HG03039 (cell line): ENCODE data around the gene TBC1D22A.

ENCODE experiments used
- ATAC-seq: cut with Tn5 transposase; IDR thresholded peaks from one replicate; pipeline ENCODE4 v1.9.1; 2021; ENCODE audit warnings: mild to moderate bottlenecking, moderate library complexity; ENCODE audit not compliant: unreplicated experiment

TBC1D22A gene

GRCh38 chr22:47144076-47144765, 381.8 kb downstream of the TBC1D22A start:
- ATAC-seq = no peak

- ATAC-seq = no peak
Observed at GRCh38 chr22:47144791-47145425, 382.5 kb downstream of the TBC1D22A start.

DNA sequence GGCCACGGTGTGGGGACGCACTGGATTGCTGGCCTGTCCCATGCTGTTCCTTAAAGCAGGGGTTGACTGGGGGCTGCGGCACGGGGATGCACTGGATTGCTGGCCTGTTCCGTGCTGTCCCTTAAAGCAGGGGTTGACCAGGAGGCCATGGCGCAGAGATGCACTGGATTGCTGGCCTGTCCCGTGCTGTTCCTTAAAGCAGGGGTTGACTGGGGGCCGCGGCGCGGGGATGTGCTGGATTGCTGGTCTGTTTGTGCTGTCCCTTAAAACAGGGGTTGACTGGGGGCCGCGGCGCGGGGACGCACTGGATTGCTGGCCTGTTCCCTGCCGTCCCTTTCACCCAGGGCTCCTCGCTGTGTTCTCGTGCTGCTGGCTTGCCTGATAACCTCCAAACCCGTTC, 383.4 kb downstream of the TBC1D22A start:
- no peak for ATAC-seq

- ATAC-seq = no peak
Observed at GRCh38 chr22:47146391-47146790, 383.9 kb downstream of the TBC1D22A start.

- ATAC-seq = no peak
Observed at GRCh38 chr22:47146941-47147340, 384.5 kb downstream of the TBC1D22A start.

DNA sequence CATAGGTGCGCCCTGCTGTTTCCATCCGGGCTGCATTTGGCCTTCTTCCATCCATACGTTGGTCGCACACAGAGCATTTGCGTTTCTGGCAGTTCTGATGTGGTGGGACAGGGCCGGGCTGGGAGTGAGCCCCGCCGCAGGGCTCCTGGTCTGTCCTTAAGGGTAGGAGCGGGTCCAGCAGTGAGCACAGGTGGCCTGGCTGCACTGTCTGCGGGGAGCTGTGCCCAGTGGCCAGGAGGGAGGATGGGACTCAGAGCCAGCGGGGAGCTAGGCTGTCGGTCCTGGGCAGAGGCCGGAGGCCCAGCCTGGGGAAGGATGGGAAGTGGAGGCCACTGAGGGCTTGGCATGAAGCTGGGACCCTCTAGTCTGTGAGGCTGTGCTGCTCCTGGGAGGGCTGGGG, 385.1 kb downstream of the TBC1D22A start:
- no peak for ATAC-seq

DNA sequence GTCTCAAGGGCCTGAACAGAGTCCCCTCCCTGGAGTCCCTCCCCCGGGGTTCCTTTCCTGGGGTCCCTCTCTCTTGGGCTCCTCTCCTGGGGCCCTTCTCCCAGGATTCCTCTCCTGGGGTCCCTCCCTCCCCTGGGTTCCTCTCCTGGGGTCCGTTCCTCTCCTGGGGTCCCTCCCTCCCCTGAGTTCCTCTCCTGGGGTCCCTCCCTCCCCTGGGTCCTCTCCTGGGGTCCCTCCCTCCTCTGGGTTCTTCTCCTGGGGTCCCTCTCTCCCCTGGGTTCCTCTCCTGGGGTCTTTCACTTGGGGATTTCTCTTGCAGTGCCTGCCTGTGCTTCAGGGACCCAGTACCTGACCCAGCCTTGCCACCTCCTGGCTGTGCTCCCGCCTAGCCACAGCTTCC, 386.1 kb downstream of the TBC1D22A start:
- ATAC-seq = no peak

- no peak for ATAC-seq
Observed at GRCh38 chr22:47148956-47149728, 386.7 kb downstream of the TBC1D22A start.

- ATAC-seq = no peak
Observed at GRCh38 chr22:47149976-47150375, 387.5 kb downstream of the TBC1D22A start.

DNA sequence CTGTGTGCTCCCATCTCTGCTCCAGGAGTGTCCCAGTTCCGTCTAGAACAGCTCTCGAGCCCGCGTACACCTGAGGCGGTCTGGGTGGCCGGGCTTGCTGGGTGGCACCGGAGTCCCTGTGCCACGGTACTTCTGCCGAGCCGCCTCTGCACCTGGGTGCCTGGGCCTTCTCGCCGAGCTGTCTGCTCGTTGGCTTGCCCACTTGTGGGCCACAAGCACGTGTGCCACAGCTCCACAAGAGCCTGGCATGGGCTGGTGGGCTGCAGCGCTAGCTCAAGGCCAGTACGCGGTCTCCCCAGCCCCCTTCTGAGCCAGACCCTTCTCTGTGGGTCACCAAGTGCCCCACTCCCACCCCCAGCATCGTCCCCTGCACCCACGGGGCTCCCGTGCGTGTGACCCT, 388.0 kb downstream of the TBC1D22A start:
- no peak for ATAC-seq

DNA sequence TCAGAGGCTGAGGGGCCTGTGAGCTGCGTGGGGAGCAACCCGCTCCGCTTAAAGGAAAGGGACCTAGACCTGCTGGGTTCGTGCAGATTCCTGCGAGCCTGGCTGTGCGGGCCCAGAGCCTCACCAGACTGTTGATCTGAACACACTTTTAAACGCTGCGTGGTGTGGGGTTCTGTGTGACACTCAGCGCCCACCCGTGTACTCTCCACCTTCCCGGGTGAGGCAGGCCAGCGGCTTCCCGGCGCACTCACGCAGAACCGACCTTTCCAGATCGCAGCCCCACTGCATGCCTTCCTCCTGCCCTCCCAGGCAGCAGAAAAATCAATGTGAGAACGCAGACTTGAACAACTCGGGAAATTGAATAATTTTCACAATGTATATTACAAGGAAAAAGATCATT, 388.6 kb downstream of the TBC1D22A start:
- no peak for ATAC-seq

GRCh38 chr22:47151490-47151889, 389.0 kb downstream of the TBC1D22A start:
- ATAC-seq = no peak

DNA sequence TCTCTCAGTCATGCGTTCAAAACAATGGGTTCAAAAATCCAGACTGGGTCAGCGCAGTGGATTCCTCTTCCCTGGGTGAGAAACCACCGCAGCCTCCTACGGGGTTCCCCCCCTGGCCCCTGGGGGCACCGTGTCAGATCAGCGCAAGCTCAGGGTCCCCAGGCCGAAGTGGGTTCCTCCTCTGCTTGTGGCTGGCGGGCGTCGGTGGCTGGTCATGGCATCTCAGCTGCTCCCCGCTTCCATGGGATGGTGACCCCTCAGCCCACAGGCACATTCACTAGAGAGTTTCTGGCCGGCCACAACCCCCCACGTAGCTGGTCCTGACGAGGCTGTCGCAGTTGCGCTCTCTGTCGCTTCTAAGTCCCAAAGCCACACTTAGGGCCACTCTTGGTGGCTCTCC, 389.8 kb downstream of the TBC1D22A start:
- ATAC-seq = no peak

DNA sequence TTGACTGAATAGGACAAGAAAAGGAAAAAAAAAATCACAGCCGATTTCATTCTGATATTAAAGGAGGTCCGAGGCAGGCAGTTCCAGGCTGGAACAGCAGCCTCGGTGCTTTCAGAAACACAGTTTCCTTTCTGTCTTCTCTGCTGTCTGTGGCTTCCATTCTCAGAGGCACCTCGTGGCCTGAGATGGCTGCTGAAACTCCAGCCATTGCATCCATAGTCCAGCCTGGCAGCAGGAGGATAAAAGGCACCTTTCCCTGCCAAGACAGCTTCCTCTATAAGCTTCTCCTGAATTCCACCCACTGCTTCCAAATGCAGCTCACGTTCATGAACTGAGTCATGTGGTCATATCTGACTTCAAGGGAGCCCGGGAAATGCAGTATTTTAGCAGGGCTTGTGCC, 390.5 kb downstream of the TBC1D22A start:
- ATAC-seq = no peak

DNA sequence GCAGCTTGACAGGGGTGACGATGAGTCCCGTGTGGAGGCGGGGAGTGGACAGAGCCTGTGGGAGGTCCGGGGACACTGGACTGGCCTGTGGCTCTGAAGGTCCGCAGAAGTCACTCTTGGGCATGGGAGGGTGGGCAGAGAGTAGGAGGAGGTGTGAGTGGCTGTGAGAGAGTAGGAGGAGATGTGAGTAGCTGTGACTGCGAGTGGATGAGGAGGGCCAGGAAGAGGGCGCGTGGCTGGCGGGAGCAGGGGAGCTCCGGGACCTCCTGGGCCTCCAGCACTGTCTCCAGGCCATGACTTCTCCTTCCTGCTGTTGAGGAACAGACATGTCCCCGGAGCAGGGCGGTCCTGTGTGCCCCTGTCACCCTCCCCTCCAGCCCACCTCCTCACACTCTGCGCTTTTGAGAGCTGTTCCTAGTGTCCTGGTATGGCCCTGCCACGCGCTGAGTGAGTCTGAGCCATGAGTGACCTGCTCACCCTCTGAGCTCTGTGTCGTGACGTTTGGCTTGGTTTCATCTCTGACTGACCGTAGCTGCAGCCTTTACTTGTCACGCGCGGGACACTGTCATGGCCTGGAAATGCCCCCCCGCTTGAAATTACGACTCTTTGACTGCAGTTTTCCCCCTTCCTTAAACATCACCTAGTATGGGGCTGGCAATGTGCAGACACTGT, 391.5 kb downstream of the TBC1D22A start:
- ATAC-seq = no peak

DNA sequence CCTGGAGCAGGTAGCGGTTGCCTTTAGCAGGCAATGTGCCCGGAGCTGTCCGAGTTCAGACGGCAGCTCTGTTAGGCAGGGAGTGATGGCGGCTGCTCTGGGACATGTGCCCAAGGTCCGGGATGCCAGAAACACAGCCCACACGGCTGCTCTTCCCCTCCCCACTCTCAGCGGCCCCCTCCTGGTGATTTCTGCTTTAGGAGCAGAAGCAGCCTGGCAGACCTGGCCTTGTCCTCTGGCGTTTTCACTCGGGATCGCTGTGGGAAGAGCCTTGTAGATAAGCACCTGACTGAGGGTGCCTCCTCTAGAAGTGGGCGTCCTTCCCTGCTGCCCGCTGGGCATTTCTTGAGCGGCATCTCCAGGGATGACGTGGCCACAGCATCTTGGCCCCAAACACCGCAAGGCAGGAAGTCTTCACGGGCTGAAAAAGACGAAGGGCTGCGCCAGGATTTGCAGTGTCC, 392.2 kb downstream of the TBC1D22A start:
- no peak for ATAC-seq

DNA sequence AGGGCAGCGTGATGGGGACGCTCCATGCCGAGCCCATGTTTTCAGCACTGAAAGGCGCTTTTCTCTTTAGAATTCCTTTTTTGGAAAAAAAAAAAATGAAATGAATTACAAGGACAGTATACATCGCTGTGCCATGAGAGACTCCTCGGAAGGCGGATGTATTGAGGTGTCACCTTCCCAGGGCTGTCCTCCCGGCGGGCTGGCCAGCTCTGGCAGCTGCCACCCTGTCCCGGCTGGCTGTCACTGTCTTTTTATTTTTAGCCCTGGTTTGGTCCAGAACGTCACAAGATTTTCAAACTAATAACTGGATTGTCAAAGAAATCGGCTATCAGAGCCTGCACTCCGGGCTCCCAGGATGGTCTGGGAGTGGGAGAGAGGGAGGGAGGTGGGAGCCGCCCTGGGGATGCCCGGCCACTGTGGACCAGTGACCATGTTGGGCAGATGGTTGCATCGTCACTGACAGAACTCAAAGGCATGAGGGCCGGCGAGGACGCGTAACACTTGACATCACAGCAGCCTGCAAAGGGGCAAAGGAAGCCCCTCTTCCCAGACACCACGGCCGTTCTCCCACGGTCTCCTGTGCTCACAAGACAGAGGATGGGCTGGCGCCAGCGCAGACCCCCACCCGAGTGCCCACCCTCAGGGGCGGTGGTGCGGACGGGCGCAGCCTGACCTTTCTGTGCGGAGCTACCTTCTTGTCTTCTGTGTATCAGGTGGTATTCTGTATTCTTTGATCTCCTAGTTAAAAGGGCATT, 392.9 kb downstream of the TBC1D22A start:
- no peak for ATAC-seq

DNA sequence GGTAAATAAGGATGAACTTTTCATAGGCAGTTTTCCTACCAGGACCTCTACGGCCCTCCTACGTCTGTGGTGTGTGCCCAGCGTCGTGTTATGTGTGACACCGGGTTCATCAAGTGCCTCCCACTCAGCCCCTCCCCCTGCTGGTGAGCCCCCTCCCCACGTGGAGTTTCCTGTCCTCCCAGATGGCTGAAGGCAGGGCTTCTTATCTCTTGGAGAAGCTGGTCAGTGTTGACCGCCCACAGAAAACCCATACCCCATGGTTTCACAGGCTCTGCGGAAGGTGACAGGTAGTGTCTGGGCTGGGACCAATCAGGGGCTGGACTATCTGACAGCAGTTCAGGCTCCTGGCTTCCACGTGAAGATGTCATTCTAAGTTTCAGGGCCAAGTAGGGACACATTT, 393.5 kb downstream of the TBC1D22A start:
- no peak for ATAC-seq

DNA sequence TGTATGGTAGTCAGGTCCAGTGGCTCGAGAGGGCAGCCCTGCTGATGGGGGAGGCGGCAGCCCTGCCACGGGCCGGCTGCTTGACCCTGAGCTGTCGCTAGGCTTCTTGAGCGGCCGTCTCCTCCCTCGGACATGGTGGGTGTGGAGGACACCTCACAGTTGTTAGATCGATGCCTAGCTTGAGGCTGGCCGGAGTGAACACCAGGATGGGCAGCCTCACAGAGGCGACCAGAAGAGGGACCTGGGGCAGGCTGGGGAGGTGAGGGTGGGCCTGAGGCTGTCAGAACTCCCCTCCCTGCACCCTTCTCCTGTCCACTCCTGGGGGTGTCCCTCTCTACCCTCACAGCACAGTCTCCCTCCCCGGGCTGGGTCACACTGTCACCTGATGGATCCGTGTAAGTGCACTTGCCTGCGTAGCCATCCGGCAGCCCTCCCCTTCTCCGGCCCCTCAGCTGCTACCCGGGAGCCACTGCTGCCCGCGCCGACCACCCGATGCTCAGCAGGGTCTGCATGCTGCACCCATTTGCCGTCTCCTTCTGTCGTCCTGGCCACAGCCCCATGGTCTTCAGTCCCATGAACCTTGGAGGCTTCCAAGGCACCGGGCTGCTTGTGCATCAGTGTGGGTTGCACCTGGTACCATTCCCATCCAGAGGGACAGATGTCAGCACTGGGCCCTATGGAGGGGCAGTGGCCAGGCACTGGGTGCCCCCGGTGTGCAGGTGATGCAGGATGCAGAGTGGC, 394.1 kb downstream of the TBC1D22A start:
- ATAC-seq = no peak

DNA sequence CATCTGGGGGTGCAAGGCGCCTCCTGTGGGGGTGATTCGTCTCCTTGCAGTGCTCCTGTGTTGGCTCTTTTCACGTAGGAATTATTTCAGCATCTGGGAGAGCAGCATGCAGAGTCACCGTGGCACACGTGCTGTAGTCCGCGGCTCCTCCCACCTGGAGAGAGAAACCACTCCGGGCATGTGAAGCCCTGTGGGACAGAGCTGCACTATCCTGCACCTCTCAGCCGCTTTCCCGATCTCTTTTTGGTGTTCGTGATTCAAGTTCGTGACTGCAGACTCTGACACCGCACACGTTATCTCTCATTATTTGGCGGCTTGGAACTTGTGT, 394.6 kb downstream of the TBC1D22A start:
- ATAC-seq = no peak
